GM21423 (cell line): Measurements from ENCODE around the gene BEGAIN.

Experiments
- ATAC-seq: cut with Tn5 transposase; IDR thresholded peaks from one replicate; pipeline ENCODE4 v1.9.1; 2021; ENCODE audit warnings: mild to moderate bottlenecking, moderate library complexity; ENCODE audit not compliant: unreplicated experiment

Gene BEGAIN

DNA sequence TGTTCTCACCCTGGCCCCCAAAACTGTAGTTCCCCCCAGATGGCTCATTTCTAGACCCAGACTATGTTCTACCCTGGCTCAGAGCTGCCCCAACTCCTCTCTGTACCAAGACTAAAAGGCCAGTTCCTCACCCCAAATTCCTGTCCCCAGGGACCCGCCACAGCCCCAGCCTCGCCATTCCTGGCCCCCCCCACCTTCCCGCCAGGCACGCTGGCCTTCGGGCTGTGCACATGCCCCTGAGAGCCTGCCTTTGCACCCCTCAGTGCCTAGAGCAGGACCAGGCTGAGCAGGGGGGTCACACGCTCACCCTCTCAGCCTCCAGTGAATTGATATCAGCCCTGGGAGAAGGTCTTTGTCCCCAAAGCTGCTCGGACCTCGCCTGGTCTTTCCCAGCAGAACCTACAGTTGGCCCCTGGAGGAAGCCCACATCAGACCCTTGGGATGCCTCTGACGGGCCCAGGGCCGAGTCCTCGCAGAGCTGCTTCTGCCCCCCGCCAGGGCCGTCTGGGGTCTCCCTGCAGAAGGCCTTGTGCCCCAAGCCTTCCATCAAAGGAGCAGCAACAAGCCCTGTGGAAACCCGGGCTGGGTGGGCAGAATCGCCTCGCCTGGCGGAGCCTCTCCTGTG, 32.4 kb downstream of the BEGAIN start:
- no peak for ATAC-seq

DNA sequence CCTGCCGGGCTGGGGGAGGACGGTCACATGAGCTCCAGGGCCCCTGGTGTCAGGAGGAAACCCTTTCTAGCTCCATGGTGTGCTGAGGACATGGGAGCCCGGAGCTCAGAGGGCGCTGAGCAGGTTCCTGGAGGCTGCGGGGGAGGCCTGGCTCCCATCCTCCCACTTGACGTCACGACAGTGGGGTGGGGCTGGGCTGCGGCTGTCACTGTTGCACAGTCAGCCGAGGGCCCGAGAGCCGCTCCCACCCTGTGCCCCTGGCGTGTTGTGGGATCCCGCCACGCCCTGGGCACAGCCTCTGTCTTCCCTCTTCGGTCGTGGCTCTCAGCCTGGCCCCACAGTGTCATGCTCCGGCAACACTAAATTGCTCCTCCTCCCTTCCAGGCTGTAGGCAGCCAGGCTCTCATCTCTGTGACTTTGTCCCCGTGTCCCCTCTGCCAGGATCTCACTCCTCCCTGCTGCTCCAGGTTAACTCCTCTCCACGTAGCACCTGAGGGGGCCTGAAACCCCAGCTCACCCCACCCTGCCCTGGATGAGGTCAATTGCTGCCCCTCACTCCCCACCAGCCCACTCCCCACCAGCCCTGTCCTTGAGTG, 33.0 kb downstream of the BEGAIN start:
- no peak for ATAC-seq

DNA sequence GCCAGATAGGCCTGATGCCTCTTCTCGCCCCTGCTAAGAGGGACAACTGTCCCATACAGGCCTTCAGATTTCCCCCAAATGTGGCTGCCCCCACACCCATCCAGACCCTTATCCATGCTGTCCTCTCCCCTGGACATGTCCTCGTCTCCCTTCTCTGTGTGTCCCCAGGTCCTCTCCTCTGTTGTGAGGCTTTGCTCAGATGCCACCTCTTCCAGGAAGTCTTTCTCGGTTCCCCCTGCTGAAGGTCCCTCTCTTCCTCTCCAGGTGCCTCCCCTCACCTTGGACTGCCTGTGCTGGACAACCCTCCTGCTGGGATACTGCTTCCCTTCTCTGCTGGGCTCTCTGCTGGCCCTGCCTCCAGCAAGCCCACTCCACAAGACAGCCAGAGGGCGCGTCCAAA, 33.7 kb downstream of the BEGAIN start:
- ATAC-seq = no peak

DNA sequence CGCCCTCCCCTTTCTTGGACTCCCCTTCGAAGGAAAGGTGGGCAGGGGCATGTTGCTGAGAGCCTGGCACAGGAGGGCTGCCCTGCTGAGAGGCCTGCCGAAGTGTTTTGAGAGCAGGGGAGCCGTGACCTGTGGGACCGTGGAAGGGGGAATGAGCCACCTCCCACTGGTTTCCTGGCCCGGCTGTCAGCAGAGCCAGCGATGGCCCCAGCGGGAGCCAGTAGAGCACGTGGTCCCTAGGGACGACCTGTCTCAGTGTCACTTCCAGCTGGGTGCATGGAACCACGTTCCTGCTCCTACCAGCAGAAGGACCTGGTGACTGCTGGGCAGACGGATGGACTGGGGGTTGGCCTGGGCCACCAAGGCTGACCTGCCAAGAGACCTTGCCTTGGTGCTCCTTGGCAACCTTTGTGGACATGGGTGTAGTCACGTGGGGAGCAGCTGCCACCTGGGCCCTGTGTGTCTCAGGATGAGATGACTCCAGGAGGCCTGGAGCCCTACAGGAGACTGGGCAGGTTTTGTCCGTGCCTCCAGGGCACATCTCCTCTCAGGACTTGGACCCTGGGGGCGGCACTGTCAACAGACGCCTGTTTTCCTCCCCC, 34.6 kb downstream of the BEGAIN start:
- ATAC-seq = no peak

DNA sequence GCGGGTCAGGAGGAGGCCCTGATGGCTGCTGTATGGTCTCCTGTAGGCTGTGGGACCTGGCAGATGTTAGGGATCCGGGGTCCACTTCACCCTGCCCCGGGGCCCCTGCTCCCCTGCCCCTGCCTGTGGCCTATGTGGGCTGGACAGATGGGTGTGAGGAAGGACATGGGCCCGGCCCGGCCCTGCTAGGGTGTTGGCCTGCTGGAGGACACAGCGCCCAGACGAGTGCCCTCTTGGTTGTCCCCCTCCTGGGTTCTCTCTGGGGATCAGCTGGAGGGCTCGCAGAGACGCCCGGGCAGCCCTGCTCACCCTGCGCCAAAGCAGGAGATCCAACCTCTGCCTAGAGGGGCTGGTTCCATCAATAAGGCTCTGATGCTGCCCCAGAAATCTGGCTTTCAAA, 36.2 kb downstream of the BEGAIN start:
- no peak for ATAC-seq

DNA sequence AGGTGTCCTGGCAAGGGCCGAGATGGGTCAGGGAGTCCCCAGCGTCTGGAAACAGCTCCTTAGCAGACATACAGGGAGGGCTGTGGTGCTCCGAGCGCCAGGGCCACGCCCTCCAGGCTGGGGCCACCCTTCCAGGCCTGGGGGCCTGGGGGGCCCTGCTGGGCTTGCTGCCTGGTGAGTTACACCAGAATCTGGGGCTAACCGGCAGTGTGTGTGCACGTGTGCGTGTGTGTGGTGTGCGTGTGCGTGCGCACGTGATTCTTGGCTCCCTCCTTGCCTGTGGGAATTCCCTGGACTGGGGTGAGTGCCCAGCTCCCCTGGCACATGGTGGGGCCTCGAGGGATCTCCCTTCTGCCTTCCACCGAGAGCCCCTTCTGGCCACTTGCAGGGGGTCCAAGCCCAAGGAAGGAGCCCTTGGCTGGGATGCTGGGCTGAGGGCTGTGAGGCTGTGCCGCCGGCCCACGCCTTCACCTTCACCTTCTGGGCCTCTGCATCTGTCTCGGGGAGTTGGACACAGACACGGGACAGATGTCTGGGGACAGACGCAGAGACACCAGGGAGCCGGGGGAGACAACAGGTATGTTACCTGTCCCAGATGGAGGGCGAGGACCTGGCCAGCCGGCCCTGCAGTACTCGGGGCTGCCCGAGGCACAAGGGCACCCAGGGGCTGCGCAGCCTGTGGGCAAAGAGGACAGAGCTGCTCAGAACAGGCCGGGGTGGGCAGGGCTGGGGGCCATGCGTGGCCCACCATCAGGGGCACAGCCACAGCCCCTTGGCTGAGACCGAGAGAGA, 37.2 kb downstream of the BEGAIN start:
- no peak for ATAC-seq

DNA sequence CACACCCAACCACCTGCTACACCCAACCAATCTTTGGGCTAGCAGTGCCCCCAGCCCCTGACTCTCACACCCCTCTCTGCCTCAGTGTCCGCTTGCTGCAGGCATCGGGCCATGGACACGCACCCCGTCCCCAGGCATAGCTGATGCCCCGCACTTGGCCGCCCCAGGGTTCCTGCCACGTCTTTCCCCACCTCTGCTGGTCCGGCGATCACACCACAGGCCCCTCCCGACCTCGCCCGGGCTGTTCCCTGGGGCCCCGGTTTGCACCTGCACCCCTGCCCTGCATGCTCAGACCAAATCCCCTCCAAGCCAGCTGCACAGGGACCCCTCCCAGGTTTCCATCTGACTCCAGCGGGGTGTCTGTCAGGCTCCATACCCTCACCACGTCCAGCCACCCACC, 38.3 kb downstream of the BEGAIN start:
- no peak for ATAC-seq

DNA sequence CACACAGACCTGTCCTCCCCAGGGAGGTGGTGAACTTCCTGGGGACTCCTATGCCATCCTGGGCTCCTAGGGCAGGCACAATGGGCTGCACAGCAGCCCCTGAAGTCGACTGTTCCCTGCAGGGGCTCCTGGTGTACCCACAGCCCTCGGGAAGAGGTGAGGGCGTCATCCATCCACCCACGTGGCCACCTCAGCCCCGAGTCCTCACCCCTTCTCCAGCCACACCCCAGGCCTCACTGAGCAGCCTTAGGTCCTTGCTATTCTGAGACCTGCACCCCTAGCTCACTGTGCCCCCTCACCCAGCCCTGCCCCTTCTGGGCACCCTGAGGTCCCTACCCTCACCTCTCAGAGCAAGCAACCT, 38.9 kb downstream of the BEGAIN start:
- ATAC-seq = no peak

DNA sequence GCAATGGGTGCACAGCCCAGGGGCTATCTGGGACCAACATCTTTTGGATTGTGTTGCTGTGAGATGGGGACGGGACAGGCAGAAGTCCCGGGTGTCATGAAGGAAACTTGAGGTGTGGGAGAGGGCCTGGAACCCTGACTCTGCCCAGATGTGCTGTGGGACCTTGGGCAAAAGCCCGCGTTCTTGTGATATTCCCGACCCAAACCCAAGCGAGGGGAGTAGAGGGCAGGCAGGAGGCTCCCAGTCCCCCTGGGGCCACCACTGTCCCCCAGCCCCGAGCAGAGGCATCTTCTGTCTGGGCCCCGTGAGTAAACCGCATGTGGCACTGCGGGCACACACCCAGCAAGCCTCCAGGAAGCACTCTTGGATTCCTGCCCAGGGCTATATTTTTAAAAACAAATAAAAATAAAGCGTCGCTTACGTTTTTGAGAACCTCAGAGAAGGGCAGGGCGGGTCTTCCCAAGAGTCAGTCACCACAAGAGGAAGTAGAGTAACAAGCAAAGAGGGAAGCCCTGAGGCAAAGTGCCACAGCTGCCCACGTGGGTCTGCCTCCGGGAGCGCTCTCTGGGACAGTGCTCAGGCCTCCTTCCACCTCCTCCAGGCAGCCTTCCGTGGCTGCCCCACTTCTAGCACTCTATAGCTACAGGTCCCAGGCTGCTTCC, 39.5 kb downstream of the BEGAIN start:
- no peak for ATAC-seq

DNA sequence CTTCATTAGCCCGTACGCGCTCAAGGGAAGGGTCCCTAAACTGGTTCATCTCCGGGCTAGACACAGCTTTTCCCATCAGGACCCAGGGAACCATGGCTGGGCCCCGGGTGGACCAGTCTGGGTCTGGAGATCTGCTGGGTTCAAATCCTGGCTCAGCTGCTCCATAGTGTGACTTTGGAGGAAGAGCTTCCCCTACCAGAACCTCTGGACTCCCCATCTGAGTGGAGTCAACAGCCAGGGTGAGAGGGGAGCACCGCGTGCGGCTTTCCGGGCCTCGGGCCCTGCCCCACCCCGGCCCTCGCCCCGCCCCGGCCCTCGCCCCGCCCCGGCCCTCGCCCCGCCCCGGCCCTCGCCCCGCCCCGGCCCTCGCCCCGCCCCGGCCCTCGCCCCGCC, 41.2 kb downstream of the BEGAIN start:
- ATAC-seq = no peak

DNA sequence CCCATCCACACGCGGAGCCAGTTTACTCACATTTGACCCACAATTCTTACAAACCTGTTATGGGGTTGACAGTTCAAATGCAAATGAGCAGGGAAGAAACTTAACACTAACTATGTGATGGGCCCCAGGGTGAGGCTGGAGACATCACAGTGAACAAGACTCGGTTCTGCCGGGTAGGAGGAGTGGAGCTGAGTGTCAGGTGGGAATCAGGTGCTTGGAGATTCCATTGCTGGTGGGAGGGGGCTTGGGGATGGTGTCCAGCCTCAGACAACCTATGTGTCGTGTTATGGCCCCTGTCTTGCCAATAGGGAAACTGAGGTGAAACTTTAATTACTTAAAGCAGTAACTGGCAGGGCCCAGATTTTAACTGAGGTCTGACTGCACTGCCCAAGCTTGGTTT, 41.9 kb downstream of the BEGAIN start:
- ATAC-seq = no peak

DNA sequence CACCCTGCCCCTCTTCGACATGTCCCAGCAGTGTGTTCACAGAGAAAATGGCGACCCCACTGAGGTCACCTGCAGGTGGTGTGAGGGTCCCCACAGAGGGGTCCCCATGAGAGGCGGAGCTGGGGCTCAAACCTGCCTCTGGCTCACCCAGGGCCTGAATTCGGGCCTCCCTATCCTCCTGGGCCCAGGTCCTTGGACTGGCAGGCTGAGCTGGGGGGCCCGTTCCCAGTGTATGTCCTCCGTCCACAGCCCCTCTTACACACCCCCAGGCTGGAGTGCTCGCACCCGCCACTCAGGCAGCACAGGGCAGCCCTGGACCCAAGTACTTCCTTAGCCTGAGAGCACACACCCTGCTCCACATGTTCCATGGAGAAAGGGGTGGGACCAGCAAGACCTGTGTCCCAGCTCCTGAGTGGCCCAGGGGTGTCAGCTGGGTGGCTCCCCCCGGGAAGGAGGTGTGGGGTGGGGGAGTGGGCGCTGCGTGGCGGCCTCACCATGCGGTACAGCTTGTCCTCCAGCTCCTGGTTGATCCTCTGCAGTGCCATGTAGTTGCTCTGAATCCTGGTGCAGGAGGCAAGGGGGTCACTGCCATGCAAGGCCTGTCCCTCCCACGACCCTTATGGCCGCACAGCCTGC, 42.6 kb downstream of the BEGAIN start:
- ATAC-seq = no peak

DNA sequence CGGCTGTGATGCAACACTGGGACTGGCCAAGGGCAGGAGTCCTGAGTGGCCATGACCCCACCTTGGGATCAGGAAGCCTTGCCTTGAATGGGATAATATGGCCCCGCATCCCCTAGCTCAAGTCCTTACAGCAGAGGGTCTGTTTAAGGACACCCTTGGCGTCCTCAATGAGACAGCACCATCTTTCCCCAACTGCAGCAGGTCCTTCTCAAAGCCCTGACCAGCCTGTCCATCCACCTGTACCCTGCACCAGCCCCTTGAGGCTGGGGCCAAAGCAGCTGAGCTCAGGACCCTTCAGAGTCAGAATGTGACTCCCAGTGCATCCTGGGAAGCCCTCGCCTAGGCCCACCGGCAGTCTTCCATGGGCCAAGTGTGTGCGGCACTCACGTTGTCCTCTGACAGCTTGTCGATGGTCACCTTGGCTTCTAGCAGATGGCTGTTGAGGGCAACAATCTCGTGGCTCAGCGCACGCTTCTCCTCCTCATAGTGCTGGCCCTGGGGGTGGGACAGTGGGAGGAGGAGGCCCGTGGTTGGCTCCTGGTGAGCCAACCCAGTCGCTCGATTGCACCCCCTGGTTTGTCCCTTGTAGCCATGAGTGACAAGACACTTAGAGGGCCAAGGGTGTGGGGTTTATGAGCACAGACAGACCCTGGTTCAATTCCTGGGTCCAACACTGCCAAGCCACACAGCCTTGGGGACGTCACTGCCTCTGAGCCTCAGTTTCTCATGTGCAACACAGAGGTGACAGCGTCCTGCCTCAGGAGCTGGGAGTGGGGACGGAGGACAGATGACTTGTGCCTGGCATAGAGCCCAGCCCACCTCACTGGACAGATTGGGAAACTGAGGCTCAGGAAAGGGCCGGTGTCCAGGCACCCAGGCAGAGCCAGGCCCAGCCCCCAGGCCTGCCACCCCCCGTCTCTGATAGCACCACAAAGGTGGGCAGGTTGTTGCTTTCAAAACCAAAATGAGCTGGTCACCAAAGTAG, 43.5 kb downstream of the BEGAIN start:
- ATAC-seq = no peak

DNA sequence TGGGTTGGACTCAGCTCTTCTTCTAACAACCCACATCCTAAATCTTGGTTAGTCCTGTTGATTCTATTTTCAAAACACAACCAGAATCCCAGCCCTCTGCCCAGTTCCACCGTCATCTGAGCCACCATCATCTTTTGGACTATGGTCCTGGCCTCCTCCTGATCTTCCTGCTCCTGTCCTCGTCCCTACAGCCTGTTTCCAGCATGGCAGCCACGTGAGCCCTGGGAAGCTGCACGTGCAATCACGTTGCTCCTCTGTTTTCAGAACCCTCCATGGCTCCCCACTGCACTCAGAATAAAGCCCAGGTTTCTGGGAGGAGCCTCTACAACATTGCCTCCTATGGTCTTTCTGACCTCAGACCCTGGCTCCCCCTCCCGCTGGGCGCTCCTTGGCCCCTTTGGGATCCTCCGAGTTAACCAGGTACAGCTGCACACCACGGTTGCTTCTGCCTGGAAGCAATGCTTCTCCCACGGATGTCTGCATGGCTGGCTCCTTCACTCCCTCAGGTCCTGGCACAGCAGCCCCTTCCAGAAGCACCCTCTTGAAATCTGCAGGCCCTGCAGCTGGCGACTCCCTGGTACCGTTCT, 44.5 kb downstream of the BEGAIN start:
- no peak for ATAC-seq

DNA sequence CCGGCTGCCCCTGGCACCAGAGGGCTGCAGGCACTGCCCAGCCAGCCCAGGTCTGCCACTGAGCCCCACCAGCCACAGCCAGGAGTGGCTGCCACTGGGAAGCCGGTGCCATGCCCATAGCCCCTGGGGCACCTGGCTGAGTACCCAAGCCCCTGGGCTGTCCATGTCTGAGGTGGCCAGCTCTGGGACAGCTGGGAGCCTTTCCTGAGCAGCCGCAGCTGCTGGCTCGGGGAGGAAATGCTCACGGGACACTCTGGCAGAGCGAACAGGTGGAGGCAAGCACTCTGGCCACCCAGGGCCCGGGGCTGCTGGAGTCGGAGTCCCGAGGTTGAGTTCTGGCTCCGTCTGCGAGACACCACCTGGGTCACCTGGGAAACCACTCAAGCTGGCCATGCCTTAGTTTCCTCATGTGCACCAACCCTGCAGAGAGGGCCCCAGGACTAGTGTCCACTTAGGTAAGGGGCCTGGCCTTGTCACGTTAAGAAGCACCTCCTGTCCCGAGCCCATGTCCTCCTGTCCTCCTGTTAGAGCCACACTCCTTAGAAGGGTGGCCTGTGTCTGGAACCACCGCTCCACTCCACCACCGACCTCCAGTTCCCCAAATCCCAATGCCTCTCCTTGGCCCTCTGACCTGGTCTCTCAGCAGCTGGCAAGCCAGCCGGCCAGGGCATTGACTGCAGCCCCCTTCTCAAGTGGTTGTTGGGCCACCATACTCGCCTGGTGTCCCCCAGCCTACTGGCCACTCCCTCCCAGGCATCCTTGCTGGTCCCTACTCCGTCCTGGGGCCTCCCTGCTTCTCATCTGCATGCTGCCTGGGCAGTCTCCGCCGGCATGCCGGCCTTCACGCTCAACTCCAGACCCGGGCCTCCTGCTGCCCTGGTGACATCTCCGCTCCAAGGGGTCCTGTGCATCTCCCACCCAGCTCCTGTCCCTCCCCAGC, 45.3 kb downstream of the BEGAIN start:
- no peak for ATAC-seq

DNA sequence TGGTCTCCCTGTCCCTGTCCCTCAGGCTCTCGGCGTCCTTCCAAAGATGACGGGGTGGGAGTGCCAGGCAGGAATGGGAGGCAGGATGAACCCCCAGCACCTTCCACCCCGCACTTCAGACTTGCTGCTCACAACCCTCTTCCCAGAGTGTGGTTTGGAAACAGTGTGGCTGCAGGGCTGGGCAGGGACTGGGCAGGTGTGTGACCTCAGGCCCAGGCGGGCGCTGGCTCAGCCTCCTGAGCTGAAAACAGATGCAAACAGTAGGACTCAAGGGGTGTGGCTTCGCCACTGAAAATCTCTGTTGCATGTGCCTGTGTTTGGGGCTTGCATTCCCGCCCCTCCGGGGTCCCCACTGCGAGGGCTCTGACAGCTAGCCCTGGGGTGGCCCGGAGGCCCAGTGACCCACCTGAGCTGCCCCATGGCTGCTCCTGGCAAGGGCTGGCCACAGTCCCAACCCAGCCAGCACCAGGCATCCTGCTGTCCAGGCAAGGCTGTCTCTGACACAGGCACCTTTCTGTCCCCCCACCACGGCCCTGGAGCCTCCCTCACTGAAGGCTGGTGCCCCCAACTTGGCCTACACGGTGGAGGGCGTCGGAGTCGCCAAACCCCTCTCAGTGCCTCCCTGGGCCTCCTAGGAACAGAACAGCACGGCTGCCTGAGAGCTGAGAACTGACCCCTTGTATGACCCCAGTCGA, 46.1 kb downstream of the BEGAIN start:
- no peak for ATAC-seq

DNA sequence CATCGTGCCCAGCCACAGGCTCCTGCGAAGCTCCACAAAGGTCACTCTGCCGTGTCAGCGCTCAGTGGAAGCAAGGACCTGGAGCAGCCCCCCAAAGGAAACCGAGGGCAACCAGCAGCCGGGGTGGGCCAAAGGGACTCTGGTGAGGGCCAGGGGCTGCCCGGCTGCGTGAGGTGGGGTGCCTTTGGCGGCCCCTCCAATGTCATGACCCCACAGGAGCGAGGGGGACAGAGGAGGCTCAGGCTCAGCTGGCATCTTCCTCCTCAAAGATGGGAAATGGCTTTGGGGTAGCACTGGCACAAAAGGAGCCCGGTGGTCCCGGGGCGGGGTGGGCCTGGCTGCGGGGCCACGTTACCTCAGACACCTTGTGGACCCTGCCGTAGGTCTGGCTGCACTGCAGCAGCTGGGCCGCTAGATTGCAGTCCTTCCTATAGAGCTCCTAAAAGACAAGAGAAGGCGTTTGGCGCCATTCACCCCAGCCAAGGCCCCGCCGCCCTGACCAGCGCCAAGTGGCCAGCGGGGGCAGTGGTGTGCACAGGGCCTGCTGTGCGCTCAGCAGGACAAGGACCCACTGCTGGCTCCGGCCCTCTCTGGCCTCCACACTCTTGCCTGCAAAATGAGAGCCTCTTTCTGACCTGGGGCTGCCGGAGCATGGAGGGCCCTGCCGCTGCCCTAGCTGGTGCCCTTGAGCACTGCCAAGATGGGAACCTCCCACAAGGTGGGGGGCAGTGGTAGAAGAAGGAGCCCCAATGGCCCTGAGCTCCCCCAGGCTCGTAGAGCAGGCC, 46.9 kb downstream of the BEGAIN start:
- ATAC-seq = no peak
